Upper lobe of left lung (tissue), 4 donors: Measurements from ENCODE around the gene IDUA.
"Not testable (repeated sequence)": the region's sequence is repeated elsewhere in the genome, so short reads cannot be mapped to it uniquely, and the experiment has no call there.

Experiments
- EP300 ChIP-seq, 4 donors: sonication (generic); formaldehyde crosslinking; IDR thresholded peaks; one replicate each; pipeline ENCODE4 v1.5.1; 2017; ENCODE audit warnings: antibody characterized with exemption in 4 of 4, control low read depth in 2 of 4
- POLR2A ChIP-seq, 4 donors: fragments of 450-650 bp; IDR thresholded peaks; one replicate each; pipeline ENCODE4 v1.5.1; 2016 to 2017; ENCODE audit warnings: antibody characterized with exemption in 4 of 4, mild to moderate bottlenecking in 2 of 4
- TF ChIP-seq, protein P1 (sequence below), 6 experiments: fragments of 450-650 bp in 4 of 6; fragments of 200-600 bp in 2 of 6; sonication (generic) in 2 of 6; IDR thresholded peaks; one replicate each; pipeline ENCODE4 v1.5.1; 2016 to 2019; ENCODE audit warnings: antibody characterized with exemption in 6 of 6

DNA sequence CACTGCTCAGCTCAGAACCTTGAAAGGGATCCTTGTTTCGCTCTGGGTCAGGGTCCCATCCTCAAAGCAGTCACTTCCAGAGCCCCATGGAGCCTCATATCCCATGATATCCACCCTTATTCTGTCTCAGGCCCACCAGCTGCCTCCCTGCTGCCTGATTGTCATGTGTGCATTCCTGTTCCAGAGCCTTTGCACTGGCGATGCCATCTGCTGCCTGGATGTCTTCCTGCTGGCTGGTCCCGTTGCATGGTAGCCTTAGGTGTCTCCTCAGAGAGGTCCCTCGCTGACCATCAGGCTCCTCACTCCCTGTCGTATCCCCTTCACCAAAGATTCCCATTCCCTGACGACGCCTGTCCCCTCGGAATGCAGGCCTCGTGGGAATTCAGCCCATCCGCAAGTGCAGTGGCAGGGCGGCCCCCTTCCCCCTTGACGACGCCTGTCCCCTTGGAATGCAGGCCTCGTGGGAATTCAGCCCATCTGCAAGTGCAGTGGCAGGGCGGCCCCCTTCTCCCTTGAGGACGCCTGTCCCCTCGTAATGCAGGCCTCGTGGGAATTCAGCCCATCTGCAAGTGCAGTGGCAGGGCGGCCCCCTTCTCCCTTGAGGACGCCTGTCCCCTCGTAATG, 12.5 kb downstream of the IDUA start:
- TF ChIP-seq, protein P1, sequence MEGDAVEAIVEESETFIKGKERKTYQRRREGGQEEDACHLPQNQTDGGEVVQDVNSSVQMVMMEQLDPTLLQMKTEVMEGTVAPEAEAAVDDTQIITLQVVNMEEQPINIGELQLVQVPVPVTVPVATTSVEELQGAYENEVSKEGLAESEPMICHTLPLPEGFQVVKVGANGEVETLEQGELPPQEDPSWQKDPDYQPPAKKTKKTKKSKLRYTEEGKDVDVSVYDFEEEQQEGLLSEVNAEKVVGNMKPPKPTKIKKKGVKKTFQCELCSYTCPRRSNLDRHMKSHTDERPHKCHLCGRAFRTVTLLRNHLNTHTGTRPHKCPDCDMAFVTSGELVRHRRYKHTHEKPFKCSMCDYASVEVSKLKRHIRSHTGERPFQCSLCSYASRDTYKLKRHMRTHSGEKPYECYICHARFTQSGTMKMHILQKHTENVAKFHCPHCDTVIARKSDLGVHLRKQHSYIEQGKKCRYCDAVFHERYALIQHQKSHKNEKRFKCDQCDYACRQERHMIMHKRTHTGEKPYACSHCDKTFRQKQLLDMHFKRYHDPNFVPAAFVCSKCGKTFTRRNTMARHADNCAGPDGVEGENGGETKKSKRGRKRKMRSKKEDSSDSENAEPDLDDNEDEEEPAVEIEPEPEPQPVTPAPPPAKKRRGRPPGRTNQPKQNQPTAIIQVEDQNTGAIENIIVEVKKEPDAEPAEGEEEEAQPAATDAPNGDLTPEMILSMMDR (IDR thresholded peaks at IDR 0.05), result not testable (repeated sequence)
- not testable (repeated sequence) for TF ChIP-seq POLR2A, EP300 (IDR thresholded peaks at IDR 0.05)
